Measurements from ENCODE around the gene IRF2BPL.

GRCh38 chr14:77002889-77003288, 25.6 kb downstream of the IRF2BPL start:
- TF ChIP-seq, protein P1, sequence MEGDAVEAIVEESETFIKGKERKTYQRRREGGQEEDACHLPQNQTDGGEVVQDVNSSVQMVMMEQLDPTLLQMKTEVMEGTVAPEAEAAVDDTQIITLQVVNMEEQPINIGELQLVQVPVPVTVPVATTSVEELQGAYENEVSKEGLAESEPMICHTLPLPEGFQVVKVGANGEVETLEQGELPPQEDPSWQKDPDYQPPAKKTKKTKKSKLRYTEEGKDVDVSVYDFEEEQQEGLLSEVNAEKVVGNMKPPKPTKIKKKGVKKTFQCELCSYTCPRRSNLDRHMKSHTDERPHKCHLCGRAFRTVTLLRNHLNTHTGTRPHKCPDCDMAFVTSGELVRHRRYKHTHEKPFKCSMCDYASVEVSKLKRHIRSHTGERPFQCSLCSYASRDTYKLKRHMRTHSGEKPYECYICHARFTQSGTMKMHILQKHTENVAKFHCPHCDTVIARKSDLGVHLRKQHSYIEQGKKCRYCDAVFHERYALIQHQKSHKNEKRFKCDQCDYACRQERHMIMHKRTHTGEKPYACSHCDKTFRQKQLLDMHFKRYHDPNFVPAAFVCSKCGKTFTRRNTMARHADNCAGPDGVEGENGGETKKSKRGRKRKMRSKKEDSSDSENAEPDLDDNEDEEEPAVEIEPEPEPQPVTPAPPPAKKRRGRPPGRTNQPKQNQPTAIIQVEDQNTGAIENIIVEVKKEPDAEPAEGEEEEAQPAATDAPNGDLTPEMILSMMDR (IDR thresholded peaks at IDR 0.05): no peak
- no peak for TF ChIP-seq POLR2AphosphoS5 (IDR thresholded peaks at IDR 0.05)

Data from prostate gland (tissue), 2 donors.